Astrocyte (in vitro differentiated cells and primary cell): ENCODE results near the gene BROX.

Experiments
- EZH2 ChIP-seq: IDR thresholded peaks from 2 replicates; pipeline ENCODE4 v1.6.1; 2012; ENCODE audit warnings: mild to moderate bottlenecking, low read length, inconsistent platforms; ENCODE audit not compliant: insufficient read depth
- TF ChIP-seq, protein P1 (sequence below): IDR thresholded peaks from 2 replicates; pipeline ENCODE4 v1.5.1; 2011; ENCODE audit warnings: low read depth, mild to moderate bottlenecking, inconsistent platforms, low read length, moderate library complexity; ENCODE audit not compliant: insufficient read depth

DNA sequence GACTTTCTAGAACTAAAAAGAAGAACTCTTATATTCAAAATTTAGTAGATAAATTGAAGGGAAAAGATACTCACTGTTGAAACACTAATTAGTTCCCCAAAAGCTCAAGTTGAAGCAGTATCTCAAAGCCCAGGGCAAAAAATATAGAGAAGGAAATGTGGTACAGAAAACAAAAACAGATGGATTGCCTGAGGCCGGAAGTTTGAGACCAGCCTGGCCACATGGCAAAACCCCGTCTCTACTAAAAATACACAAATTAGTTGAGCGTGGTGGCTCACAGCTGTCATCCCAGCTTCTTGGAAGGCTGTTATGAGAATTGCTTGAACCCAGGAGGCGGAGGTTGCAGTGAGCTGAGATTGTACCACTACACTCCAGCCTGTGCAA lies 60.6 kb downstream of the BROX start:
- TF ChIP-seq, protein P1, sequence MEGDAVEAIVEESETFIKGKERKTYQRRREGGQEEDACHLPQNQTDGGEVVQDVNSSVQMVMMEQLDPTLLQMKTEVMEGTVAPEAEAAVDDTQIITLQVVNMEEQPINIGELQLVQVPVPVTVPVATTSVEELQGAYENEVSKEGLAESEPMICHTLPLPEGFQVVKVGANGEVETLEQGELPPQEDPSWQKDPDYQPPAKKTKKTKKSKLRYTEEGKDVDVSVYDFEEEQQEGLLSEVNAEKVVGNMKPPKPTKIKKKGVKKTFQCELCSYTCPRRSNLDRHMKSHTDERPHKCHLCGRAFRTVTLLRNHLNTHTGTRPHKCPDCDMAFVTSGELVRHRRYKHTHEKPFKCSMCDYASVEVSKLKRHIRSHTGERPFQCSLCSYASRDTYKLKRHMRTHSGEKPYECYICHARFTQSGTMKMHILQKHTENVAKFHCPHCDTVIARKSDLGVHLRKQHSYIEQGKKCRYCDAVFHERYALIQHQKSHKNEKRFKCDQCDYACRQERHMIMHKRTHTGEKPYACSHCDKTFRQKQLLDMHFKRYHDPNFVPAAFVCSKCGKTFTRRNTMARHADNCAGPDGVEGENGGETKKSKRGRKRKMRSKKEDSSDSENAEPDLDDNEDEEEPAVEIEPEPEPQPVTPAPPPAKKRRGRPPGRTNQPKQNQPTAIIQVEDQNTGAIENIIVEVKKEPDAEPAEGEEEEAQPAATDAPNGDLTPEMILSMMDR: no peak
- TF ChIP-seq EZH2: no peak
